Suprapubic skin (tissue), 4 donors: ENCODE measurements around the gene UTS2. TPM values are rescaled to one million over a fixed set of nuclear protein-coding genes. Genes with fewer than 3 reads are reported as not detected.

Experiments used
- DNase-seq, 2 donors: peaks; one replicate each; pipeline ENCODE4 v3.0.0-alpha.2; 2019; ENCODE audit warnings: low spot score in 2 of 2
- H3K27ac ChIP-seq: fragments of 200-600 bp; sonication (generic); one replicate; pipeline ENCODE4 v1.5.1; 2019
- H3K27me3 ChIP-seq: fragments of 200-600 bp; sonication (generic); one replicate; pipeline ENCODE4 v1.5.1; 2019
- H3K36me3 ChIP-seq: fragments of 200-600 bp; sonication (generic); one replicate; pipeline ENCODE4 v1.5.1; 2019
- H3K4me1 ChIP-seq: fragments of 200-600 bp; sonication (generic); one replicate; pipeline ENCODE4 v1.5.1; 2019
- H3K4me3 ChIP-seq: fragments of 200-600 bp; sonication (generic); one replicate; pipeline ENCODE4 v1.5.1; 2019; ENCODE audit warnings: mild to moderate bottlenecking
- H3K9me3 ChIP-seq: fragments of 200-600 bp; sonication (generic); one replicate; pipeline ENCODE4 v1.5.1; 2019
- EP300 ChIP-seq: sonication (generic); formaldehyde crosslinking; IDR thresholded peaks from one replicate; pipeline ENCODE4 v1.6.1; 2017; ENCODE audit warnings: antibody characterized with exemption
- POLR2A ChIP-seq, 2 donors: fragments of 450-650 bp; IDR thresholded peaks; one replicate each; pipeline ENCODE4 v1.6.1; 2017; ENCODE audit warnings: antibody characterized with exemption in 2 of 2, mild to moderate bottlenecking in 2 of 2, moderate library complexity in 2 of 2
- POLR2AphosphoS5 ChIP-seq, 3 donors: sonication (generic); formaldehyde crosslinking; IDR thresholded peaks; one replicate each; pipeline ENCODE4 v1.6.1; 2017; ENCODE audit warnings: antibody characterized with exemption in 3 of 3
- WGBS: methylation state at CpG from one replicate; pipeline ENCODE4 v1.1.5; 2018; 5-methylcytosine and 5-hydroxymethylcytosine counted together
- total RNA-seq, 4 donors: library from RNA; depleted of rRNA; stranded (reverse); fragments of >200 nt; gene quantifications; one replicate each; pipeline ENCODE4 v1.1.0, GENCODE V29; 2016
- TF ChIP-seq, protein P1 (sequence below), 2 donors: fragments of 200-600 bp in 1 of 2; fragments of 450-650 bp in 1 of 2; sonication (generic) in 1 of 2; IDR thresholded peaks; one replicate each; pipeline ENCODE4 v1.5.1; 2016 to 2019; ENCODE audit warnings: antibody characterized with exemption in 2 of 2, mild to moderate bottlenecking in 1 of 2, moderate library complexity in 1 of 2

UTS2 gene
- total RNA-seq, 4 donors from 2014 or later = not detected

DNA sequence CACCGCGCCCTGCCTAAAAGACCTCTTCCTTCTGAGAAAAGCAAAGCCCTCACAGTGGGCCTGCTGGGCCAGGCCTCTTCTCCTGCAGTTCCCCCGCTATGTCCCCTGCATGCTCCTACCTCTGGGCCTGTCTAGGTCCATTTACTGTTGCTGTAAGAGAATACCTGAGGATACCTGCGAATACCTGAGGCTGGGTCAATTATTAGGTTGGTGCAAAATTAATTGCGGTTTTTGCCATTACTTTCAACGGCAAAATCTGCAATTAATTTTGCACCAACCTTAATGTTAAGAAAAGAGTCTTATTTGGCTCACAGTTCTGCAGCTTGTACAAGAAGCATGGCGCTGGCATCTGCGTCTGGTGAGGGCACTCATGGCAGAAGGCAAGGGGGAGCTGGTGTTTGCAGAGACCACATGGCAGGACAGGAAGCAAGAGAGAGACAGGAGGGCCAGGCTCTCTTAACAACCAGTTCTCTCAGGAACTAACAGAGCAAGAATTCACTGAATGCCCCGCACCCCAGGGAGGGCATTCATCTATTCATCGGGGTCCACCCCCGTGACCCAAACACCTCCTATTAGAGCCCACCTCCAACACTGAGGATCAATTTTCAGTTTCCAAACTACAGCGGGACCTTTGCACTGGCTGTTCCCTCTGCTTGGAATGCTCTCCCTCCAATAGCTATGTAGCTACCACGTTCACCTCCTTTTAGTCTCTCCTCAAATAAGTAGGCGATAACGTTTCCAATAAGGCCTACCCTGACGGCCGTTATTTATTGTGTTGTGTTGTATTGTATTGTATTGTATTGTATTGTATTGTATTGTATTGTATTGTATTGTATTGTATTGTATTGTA, 9.6 kb upstream of the UTS2 start:
- Histone ChIP-seq H3K27ac (no peak overlapping the region), H3K36me3 (no peaks in the 10 kb centered on the region), H3K27me3 (no peaks in the 10 kb centered on the region), H3K9me3 (no peaks in the 10 kb centered on the region), H3K4me3 (no peak overlapping the region), H3K4me1 (no peaks in the 10 kb centered on the region)
- TF ChIP-seq POLR2AphosphoS5 (IDR thresholded peaks at IDR 0.05) (no peak), EP300 (no peak), POLR2A (IDR thresholded peaks at IDR 0.05) (no peak)
- TF ChIP-seq, protein P1, sequence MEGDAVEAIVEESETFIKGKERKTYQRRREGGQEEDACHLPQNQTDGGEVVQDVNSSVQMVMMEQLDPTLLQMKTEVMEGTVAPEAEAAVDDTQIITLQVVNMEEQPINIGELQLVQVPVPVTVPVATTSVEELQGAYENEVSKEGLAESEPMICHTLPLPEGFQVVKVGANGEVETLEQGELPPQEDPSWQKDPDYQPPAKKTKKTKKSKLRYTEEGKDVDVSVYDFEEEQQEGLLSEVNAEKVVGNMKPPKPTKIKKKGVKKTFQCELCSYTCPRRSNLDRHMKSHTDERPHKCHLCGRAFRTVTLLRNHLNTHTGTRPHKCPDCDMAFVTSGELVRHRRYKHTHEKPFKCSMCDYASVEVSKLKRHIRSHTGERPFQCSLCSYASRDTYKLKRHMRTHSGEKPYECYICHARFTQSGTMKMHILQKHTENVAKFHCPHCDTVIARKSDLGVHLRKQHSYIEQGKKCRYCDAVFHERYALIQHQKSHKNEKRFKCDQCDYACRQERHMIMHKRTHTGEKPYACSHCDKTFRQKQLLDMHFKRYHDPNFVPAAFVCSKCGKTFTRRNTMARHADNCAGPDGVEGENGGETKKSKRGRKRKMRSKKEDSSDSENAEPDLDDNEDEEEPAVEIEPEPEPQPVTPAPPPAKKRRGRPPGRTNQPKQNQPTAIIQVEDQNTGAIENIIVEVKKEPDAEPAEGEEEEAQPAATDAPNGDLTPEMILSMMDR (IDR thresholded peaks at IDR 0.05) = no peak
- 90% methylated on average over 16 of the region's 17 CpGs for WGBS
- no peak for DNase-seq

DNA sequence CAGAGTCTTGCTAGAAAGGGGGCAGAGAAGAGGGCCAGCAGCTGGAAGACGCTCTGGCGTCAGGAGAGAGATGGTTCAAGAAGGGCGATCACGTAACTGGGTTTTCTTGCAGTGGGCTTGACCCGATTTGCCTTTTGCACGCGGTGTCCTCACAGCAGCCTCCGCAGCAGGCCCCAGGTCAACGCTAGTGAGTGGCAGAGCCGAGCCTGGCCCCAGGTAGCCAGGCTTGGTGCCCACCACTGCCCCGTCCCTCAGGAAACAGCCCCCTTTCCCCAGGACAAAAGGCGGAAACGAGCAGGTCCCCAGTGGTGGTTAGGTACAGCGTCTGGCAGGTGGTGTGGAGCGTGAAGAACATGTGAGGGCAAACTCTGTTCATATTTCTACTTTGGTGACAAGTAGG, 8.6 kb upstream of the UTS2 start:
- TF ChIP-seq EP300 (no peak), POLR2A (IDR thresholded peaks at IDR 0.05) (no peak), POLR2AphosphoS5 (IDR thresholded peaks at IDR 0.05) (no peak)
- TF ChIP-seq, protein P1 (IDR thresholded peaks at IDR 0.05) = no peak
- no peak for DNase-seq

DNA sequence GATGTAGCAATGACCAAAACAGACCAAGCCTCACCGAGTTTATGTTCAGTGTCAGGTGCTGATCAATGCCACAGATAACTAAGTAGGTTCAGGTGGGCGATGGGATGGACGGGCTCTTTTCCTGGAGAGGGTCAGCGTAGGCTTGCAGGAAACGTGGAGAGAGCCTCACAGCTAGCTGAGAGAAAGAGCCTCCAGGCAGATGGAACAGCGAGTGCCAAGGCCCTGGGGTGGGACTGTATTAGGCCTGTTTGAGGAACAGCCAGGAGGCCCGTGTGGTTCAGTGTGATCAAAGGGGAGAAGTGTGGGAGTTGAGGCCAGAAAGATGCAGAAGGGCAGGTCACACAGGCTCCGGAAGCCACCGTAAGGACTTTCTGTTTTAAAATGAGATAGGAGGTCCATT, 7.3 kb upstream of the UTS2 start:
- WGBS = 83% methylated on average over 9 of the region's 9 CpGs
- Histone ChIP-seq H3K27me3 (no peaks in the 10 kb centered on the region), H3K9me3 (no peaks in the 10 kb centered on the region), H3K4me3 (no peak overlapping the region), H3K36me3 (no peaks in the 10 kb centered on the region), H3K4me1 (no peaks in the 10 kb centered on the region), H3K27ac (no peak overlapping the region)
- no peak for DNase-seq
- TF ChIP-seq POLR2A (IDR thresholded peaks at IDR 0.05) (no peak), EP300 (no peak), POLR2AphosphoS5 (IDR thresholded peaks at IDR 0.05) (no peak)
- TF ChIP-seq, protein P1 (IDR thresholded peaks at IDR 0.05) = no peak

More for the DNA sequence above, 8.6 kb upstream of the UTS2 start:
- no peak overlapping the region for H3K4me3 ChIP-seq
- H3K36me3 ChIP-seq = no peaks in the 10 kb centered on the region
- WGBS = 91% methylated on average over 15 of the region's 15 CpGs
- no peaks in the 10 kb centered on the region for H3K4me1 ChIP-seq
- H3K27ac ChIP-seq = no peak overlapping the region
- H3K9me3 ChIP-seq = no peaks in the 10 kb centered on the region
- no peaks in the 10 kb centered on the region for H3K27me3 ChIP-seq

DNA sequence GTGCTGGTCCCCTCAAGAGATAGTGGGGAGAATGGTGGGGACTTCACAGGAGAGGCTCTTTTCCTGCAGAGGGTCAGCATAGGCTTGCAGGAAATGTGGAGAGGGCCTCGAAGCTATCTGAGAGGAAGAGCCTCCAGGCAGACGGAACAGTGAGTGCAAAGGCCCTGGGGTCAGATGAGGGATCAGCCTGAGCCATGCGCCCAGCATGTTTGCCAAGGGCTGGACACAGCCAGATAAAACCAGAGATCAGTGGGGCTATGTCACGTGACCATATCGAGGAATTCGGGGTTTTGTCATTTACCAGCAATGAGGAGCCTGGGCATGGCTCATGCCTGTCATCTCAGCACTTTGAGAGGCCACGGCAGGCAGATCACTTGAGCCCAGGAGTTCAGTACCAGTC, 6.5 kb upstream of the UTS2 start:
- TF ChIP-seq POLR2A (IDR thresholded peaks at IDR 0.05) = no peak
- TF ChIP-seq, protein P1 (IDR thresholded peaks at IDR 0.05) = no peak
- TF ChIP-seq EP300 = no peak
- TF ChIP-seq POLR2AphosphoS5 (IDR thresholded peaks at IDR 0.05) = no peak
- H3K27me3 ChIP-seq = no peaks in the 10 kb centered on the region
- 92% methylated on average over 7 of the region's 7 CpGs for WGBS
- H3K36me3 ChIP-seq = no peaks in the 10 kb centered on the region
- DNase-seq = no peak
- H3K4me3 ChIP-seq = no peak overlapping the region
- H3K9me3 ChIP-seq = no peaks in the 10 kb centered on the region
- H3K4me1 ChIP-seq = no peaks in the 10 kb centered on the region
- no peak overlapping the region for H3K27ac ChIP-seq

DNA sequence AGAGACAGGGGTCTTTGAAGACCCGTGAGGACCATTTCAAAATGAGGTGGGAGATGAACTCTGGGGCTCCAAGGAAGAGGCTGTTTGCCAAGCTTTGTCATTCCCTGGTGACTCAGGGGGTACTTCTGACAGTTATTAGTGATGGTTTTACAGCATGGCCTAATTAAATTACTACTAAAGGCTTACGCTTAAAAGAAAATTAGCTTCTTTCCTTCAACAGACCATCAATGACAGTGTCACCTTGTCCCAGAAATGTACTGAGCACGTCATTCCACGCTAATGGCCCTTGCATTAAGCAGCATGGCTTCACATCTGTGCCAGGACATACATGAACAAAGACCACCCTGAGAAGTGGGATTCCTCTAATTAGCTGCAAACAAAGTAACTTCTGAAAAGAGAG, 5.1 kb upstream of the UTS2 start:
- WGBS = 71% methylated on average over 4 of the region's 4 CpGs
- no peak overlapping the region for H3K4me3 ChIP-seq
- H3K36me3 ChIP-seq = no peaks in the 10 kb centered on the region
- no peaks in the 10 kb centered on the region for H3K9me3 ChIP-seq
- no peaks in the 10 kb centered on the region for H3K27me3 ChIP-seq
- no peak for DNase-seq
- no peak overlapping the region for H3K27ac ChIP-seq
- TF ChIP-seq, protein P1 (IDR thresholded peaks at IDR 0.05) = no peak
- TF ChIP-seq POLR2A (IDR thresholded peaks at IDR 0.05) (no peak), POLR2AphosphoS5 (IDR thresholded peaks at IDR 0.05) (no peak), EP300 (no peak)
- no peaks in the 10 kb centered on the region for H3K4me1 ChIP-seq
